CD4-positive, alpha-beta T cell (primary cell): ENCODE data around the gene PSENEN. TPM values are rescaled to one million over a fixed set of nuclear protein-coding genes. Genes with fewer than 3 reads are reported as not detected.
A peak's percentile ranks its signal among the peaks of the same experiment; 100 is the strongest.

Experiments
- ATAC-seq: fragments of 200-7000 bp; cut with Tn5 transposase; one replicate; pipeline ENCODE4 v1.10.0; 2022; ENCODE audit warnings: mild to moderate bottlenecking; ENCODE audit not compliant: poor library complexity
- CTCF ChIA-PET: fragments of 350-600 bp; sonication (Branson Sonifier 250); formaldehyde crosslinking; loops from one replicate; lab custom pipeline; 2021; ENCODE audit warnings: antibody characterized with exemption, inconsistent platforms; lab: Charles Lee
- POLR2A ChIA-PET: fragments of 350-600 bp; sonication (Branson Sonifier 250); formaldehyde crosslinking; loops from one replicate; lab custom pipeline; 2021; ENCODE audit warnings: antibody characterized with exemption, inconsistent platforms; lab: Charles Lee
- DNase-seq, 14 experiments: peaks; one replicate each; pipeline ENCODE4 v3.0.0-alpha.2; 2013 to 2020; ENCODE audit warnings: mixed read lengths in 2 of 14
- H3K27ac ChIP-seq, 2 donors: one replicate each; pipeline versions ENCODE4 v1.5.1 to v1.7.0; 2013; ENCODE audit warnings: low read length in 2 of 2, low read depth in 1 of 2, mild to moderate bottlenecking in 1 of 2
- H3K27me3 ChIP-seq, 2 experiments: 1 replicate in 1 of 2; 2 replicates in 1 of 2; pipeline versions ENCODE4 v1.6.1 to v1.7.0; 2013; ENCODE audit warnings: low read length in 2 of 2, control low read depth in 1 of 2, mild to moderate bottlenecking in 1 of 2, moderate library complexity in 1 of 2; ENCODE audit not compliant: insufficient read depth in 2 of 2, control insufficient read depth in 1 of 2
- H3K36me3 ChIP-seq: one replicate; pipeline ENCODE4 v1.6.1; 2013; ENCODE audit warnings: low read length, control low read depth; ENCODE audit not compliant: insufficient read depth
- H3K4me1 ChIP-seq: one replicate; pipeline ENCODE4 v1.6.1; 2013; ENCODE audit warnings: low read length, control low read depth; ENCODE audit not compliant: insufficient read depth
- H3K4me3 ChIP-seq: one replicate; pipeline ENCODE4 v1.5.1; 2013; ENCODE audit warnings: mild to moderate bottlenecking, low read length, moderate library complexity
- H3K9me3 ChIP-seq, 2 experiments: 1 replicate in 1 of 2; 2 replicates in 1 of 2; pipeline versions ENCODE4 v1.6.1 to v1.7.0; 2013; ENCODE audit warnings: low read length in 2 of 2, mild to moderate bottlenecking in 2 of 2, control low read depth in 1 of 2, moderate library complexity in 1 of 2; ENCODE audit not compliant: control insufficient read depth in 1 of 2, insufficient read depth in 1 of 2
- H3K27ac Mint-ChIP-seq: one replicate; pipeline ENCODE4 v1.8.0; 2020; ENCODE audit warnings: mixed read lengths
- H3K27me3 Mint-ChIP-seq: one replicate; pipeline ENCODE4 v1.8.0; 2021; ENCODE audit warnings: mixed read lengths
- H3K36me3 Mint-ChIP-seq: one replicate; pipeline ENCODE4 v1.8.0; 2021; ENCODE audit warnings: low read depth, mixed read lengths
- H3K4me1 Mint-ChIP-seq: one replicate; pipeline ENCODE4 v1.8.0; 2021; ENCODE audit warnings: low read depth, mixed read lengths
- H3K4me3 Mint-ChIP-seq: one replicate; pipeline ENCODE4 v1.8.0; 2020; ENCODE audit warnings: mild to moderate bottlenecking, mixed read lengths
- H3K9me3 Mint-ChIP-seq: one replicate; pipeline ENCODE4 v1.8.0; 2020; ENCODE audit warnings: mixed read lengths
- CTCF ChIP-seq: fragments of 200-600 bp; IDR thresholded peaks from one replicate; pipeline ENCODE4 v1.8.0; 2022; ENCODE audit warnings: antibody characterized with exemption, mild to moderate bottlenecking
- intact Hi-C, 2 experiments: fragments of 100-400 bp; cut with DNase I in 1 of 2; cut with micrococcal nuclease in 1 of 2; formaldehyde crosslinking; loops; one replicate each; pipeline versions ENCODE4 v1.15.1 to v1.9.0; 2023 to 2025; cut with DNase I, micrococcal nuclease
- total RNA-seq, 174 experiments: library from RNA in 2 of 174; stranded (reverse) in 2 of 174; gene quantifications; one replicate each; pipeline ENCODE4 v1.2.3 and lab custom pipeline; 2021 to 2026

PSENEN gene
- total RNA-seq, 2 experiments from 2014 or later: 7.3 to 9.4 TPM

GRCh38 chr19:35744430-35745327, 772 bp upstream of the PSENEN start:
- H3K4me1 ChIP-seq: peaks cover 76% of the 10 kb centered on the region
- ChIA-PET POLR2A (interaction anchor here (0.6 to 2.2 kb wide), 18 partner anchors 9 to 310 kb away, joined by 3 to 23 read pairs (median 6); partner anchors contain the start of genes ALKBH6, COX6B1, HSPB6 and KMT2B), CTCF (interaction anchor here (0.6 to 0.9 kb wide), 3 partner anchors 21 to 187 kb away, joined by 3 to 4 read pairs (median 3); no protein-coding TSS in a partner anchor)
- H3K27ac ChIP-seq: peak overlapping the region; percentile 98 to 99
- peak; percentile 87 to 98 (median 90) for DNase-seq
- H3K9me3 ChIP-seq: no peaks in the 10 kb centered on the region
- Mint-ChIP-seq H3K9me3 (no peaks in the 10 kb centered on the region), H3K36me3 (peaks cover 37% of the 10 kb centered on the region), H3K27me3 (no peaks in the 10 kb centered on the region), H3K4me1 (peaks cover 55% of the 10 kb centered on the region), H3K4me3 (peak overlapping the region; percentile 94), H3K27ac (peak overlapping the region; percentile 98)
- intact Hi-C loops: loop anchor here (1.0 to 10.0 kb wide), 7 partner anchors 27 to 370 kb away; partner anchors contain the start of genes COX6B1 (in 1 of the 2), OVOL3 (in 1 of the 2), POLR2I (in 1 of the 2) and TBCB (in 1 of the 2)
- peak; percentile 59 for ATAC-seq
- H3K36me3 ChIP-seq: no peaks in the 10 kb centered on the region
- TF ChIP-seq CTCF: no peak
- peak overlapping the region; percentile 80 for H3K4me3 ChIP-seq
- H3K27me3 ChIP-seq: no peaks in the 10 kb centered on the region

- intact Hi-C loops: loop anchor here in 1 of 2 experiments (5.0 to 10.0 kb wide), 2 partner anchors 44 to 369 kb away; partner anchors contain the start of genes OVOL3, POLR2I, TBCB and ZBTB32
- CTCF ChIA-PET: no interaction called here
- Mint-ChIP-seq H3K9me3 (no peaks in the 10 kb centered on the region), H3K27me3 (no peaks in the 10 kb centered on the region), H3K4me1 (peaks cover 47% of the 10 kb centered on the region), H3K27ac (peak overlapping the region; percentile 98), H3K4me3 (peak overlapping the region; percentile 94), H3K36me3 (peaks cover 30% of the 10 kb centered on the region)
- Histone ChIP-seq H3K4me1 (peaks cover 71% of the 10 kb centered on the region), H3K36me3 (no peaks in the 10 kb centered on the region), H3K27me3 (no peaks in the 10 kb centered on the region), H3K9me3 (no peaks in the 10 kb centered on the region), H3K27ac (peak overlapping the region; percentile 98 to 99), H3K4me3 (peak overlapping the region; percentile 80)
- POLR2A ChIA-PET: interaction anchor here (0.8 to 2.2 kb wide), 9 partner anchors 28 to 268 kb away, joined by 3 to 23 read pairs (median 9); partner anchors contain the start of genes ALKBH6, COX6B1 and KMT2B
- no peak for DNase-seq
- no peak for TF ChIP-seq CTCF
- ATAC-seq: no peak
These were observed 624 bp downstream of the PSENEN start for GRCh38 chr19:35746087-35746462.

- no peak overlapping the region for H3K4me3 ChIP-seq
- DNase-seq (no peak), ATAC-seq (no peak)
- POLR2A ChIA-PET: no interaction called here
- Mint-ChIP-seq H3K27me3 (no peaks in the 10 kb centered on the region), H3K4me1 (peaks cover 47% of the 10 kb centered on the region), H3K36me3 (peaks cover 30% of the 10 kb centered on the region), H3K27ac (no peak overlapping the region), H3K4me3 (peak overlapping the region; percentile 94), H3K9me3 (no peaks in the 10 kb centered on the region)
- peaks cover 67% of the 10 kb centered on the region for H3K4me1 ChIP-seq
- H3K9me3 ChIP-seq: no peaks in the 10 kb centered on the region
- CTCF ChIA-PET: no interaction called here
- intact Hi-C loops: loop anchor here in 1 of 2 experiments (5.0 to 10.0 kb wide), 2 partner anchors 44 to 368 kb away; partner anchors contain the start of genes OVOL3, POLR2I, TBCB and ZBTB32
- TF ChIP-seq CTCF: no peak
- H3K27me3 ChIP-seq: no peaks in the 10 kb centered on the region
- H3K27ac ChIP-seq: no peak overlapping the region
- no peaks in the 10 kb centered on the region for H3K36me3 ChIP-seq
These were observed 1.1 kb downstream of the PSENEN start for GRCh38 chr19:35746531-35746930.
